GM18517 (cell line): ENCODE measurements around the gene SGCA.

Source experiments
- ATAC-seq: cut with Tn5 transposase; IDR thresholded peaks from one replicate; pipeline ENCODE4 v1.9.1; 2021; ENCODE audit warnings: mild to moderate bottlenecking, moderate library complexity; ENCODE audit not compliant: unreplicated experiment

SGCA gene

DNA sequence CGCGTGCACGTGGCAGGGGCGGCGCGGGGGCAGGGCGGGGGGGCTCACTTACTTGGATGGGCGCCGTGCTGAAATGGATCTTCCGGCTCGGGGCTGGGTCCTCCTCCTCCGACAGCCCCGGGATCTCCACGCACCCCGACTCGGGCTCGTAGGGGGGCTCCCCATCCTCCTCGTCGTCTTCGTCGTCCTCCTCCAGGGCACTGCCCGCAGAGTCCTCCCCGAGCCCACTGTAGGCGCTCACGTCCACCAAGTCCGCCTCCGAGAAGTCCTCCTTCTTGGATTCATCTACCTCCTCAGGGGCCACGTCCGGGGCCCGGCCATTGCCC lies 16.8 kb upstream of the SGCA start:
- no peak for ATAC-seq

- no peak for ATAC-seq
Observed at GRCh38 chr17:50149417-50150353, 16.1 kb upstream of the SGCA start.

GRCh38 chr17:50150354-50151040 lies 15.3 kb upstream of the SGCA start, which contains the start of gene PPP1R9B:
Gene PPP1R9B, minus strand, starts transcription at chr17:50150677. Its CDS starts 164 bp downstream, at chr17:50150513.
- no peak for ATAC-seq

DNA sequence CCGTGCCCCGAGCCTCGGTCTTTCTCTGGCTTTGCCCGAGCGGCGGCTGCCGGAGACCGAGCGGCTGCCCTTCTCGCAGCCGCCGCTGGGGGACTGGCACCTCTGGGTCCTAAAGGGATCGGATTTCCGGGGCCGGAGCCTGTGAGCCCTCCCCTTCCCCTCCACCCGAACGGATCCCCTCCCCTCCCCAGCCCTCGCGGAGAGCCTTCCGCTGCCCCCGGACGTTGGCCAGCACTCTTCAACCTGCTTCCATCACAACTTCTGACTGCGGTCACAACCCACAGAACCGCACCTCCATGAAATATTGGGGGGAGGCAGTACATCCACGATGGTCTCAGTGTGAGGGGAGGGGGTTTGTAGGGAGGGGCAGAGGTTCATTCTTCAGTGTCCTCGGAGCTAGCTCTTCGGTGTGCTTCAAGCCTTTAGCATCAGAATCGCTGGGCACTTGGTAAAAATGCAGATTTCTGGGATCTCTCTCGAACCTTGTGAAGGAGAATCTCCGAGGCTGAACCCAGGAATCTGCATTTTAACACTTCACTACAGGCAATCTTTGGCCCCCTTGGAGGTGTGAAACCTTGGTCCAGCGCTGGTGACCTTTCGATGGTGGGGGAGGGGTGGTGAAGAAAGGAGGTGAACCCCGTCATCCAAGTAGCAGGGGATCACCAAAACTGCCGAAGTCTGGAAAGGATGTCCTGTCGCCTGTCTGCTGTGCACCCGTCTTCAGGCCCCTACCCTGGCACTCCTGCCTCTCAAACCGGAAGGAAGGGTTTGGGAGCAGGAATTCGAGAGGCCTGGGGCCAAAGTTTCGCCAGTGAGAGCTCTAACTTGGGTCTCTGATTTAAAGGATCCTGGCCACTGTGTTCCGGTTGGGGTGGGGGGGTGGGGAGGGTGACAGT lies 14.5 kb upstream of the SGCA start:
- no peak for ATAC-seq

- ATAC-seq = no peak
Observed at GRCh38 chr17:50151937-50152547, 13.8 kb upstream of the SGCA start.

GRCh38 chr17:50152736-50153135 lies 13.1 kb upstream of the SGCA start:
- ATAC-seq = no peak

- ATAC-seq = no peak
Observed at GRCh38 chr17:50153650-50154575, 11.9 kb upstream of the SGCA start.

- peak; percentile 52 for ATAC-seq
Observed at GRCh38 chr17:50154604-50155003, 11.2 kb upstream of the SGCA start.

DNA sequence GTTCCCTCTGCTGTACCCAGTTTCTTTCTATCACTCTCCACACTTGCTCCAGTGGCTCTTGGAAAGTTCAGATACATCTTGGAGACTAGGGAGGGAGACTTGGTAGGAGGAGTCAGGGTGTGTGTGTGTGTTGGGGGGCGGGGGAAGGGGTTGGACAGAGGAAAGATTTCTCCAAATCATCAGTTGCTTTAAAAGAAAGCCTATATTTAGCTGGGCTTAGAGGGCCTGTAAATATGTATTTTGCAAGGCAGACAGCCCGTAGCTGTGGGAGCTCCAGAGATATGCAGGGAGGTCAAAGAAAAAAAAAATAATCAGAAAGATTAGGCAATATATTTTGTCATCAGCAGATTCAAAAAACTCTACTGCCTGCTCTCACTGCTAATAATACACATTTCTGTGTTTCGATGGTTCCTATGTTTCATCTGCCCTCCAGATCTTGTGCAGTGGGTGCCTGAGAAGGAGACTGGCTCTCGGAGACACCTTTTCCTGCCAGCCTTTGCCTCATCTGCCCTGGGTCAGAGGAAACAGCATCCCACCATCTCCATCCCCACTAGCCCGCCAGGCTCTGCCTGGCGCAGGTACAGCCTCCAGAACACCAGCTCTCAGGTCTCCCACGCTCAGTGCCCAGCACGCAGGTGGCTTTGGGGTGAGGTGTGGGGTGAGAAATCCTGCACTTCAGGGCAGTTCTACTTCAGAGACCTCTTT lies 10.5 kb upstream of the SGCA start:
- ATAC-seq = no peak

DNA sequence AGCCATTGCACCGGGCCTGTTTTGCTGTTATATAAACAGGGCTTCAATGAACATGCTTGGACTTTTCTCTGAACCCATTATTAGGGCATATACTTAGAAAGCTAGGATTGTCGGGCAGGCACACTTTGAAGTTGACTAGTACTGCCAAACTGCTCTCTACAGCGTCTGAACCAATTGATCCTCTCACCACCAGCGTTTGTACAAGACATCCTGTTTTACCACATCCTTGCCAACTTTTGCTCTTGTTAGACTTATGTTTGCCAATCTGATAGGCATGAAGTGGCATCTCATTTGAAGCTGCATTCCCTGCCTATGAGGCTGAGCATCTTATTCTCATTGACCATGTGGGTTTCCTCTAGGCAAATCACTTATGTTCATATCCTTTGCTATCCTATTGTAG lies 7.9 kb upstream of the SGCA start:
- no peak for ATAC-seq

- peak; percentile 70 for ATAC-seq
Observed at GRCh38 chr17:50161023-50161910, 4.5 kb upstream of the SGCA start.

- no peak for ATAC-seq
Observed at GRCh38 chr17:50161911-50162288, 3.9 kb upstream of the SGCA start.

DNA sequence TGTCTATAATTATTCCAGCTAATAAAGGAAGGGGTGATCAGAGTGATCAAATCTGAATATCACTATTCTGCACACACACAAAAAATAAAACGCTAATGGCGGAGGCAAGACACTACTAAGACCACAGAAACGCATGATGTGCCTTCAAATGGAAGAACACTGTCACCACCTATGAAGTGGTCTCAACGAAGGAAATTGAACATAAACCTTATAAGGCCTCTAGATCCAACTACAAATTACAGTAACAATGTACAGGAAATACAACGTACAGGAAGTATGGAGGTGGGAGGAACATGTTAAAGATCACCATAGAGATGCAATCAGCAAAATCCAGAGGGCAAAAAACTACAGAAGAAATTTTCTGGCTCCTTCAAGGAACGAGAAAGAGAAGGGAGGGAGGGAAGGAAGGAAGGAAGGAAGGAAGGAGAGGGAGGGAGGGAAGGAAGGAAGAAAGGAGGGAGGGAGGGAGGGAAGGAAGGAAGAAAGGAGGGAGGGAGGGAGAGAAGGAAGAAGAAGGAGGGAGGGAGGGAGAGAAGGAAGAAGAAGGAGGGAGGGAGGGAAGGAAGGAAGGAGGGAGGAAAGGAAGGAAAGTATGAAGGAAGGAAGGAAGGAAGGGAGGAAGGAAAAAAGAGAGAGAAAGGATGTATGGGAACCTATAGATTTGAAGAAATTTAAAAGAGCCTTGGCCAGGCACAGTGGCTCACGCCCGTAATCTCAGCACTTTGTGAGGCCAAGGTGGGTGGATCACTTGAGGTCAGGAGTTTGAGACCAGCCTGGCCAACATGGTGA lies 3.1 kb upstream of the SGCA start:
- ATAC-seq = no peak

DNA sequence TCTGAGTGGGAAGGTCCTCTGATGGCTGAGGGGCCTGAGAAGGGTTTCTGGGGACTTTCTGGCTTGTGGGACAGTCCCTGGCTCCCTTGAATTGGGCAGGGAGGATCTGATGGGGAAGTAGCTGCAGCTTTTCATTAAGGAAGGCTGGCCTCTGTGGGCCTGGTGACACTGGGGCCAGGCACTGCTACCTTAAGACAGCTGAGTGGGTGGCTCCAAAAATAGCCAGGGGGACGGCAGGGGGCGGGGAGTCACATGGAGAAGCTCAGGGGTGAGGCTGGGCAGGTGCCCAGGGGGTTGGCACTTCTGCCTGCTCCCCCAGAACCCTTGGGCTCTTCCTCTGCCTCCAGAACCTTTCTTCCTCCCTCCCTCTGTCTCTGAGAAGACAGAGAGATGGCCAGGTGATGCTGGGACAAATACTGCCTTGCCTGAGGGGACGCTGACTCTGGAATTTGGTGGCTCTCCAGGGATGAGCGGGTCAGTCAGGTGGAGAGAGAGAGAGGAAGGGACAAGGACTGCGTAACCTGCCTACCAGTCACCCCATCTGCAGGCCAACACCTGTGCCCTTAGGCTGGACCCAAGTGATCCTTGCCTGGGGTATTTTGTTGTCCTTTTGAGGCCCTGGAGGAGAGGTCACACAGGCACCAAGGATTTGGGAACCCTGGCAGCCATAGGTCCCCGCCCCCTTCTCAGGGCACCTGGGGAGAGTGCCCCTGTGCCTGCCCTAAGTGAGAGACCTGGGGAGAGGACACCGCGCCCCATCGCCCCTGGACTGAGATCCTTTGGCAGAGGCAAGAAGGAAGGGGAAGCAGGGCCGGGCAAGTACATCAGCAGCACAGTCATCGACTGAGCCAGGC lies 1.7 kb upstream of the SGCA start:
- no peak for ATAC-seq

DNA sequence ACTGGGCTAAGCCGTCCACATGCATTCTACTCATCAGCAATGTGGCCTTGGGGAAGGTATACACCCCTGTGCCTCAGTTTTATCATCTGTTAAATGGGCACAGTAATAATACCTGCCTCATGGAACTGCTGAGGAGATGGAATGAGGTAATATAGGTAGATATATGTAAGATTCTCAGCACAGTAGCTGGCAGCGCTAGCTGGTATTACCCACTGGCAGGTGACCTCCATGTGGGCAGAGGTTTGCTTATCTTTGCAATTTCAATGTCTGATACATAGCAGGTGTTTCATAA lies 1.2 kb upstream of the SGCA start:
- no peak for ATAC-seq

GRCh38 chr17:50165066-50165465 lies 739 bp upstream of the SGCA start:
- ATAC-seq = no peak

- no peak for ATAC-seq
Observed at GRCh38 chr17:50165466-50165865, 339 bp upstream of the SGCA start.
